ENCODE measurements around the gene RBM11.

GRCh38 chr21:14259747-14260146, 43.8 kb downstream of the RBM11 start:
- no peak for TF ChIP-seq POLR2A (IDR thresholded peaks at IDR 0.05; ENCODE audit: low read length)
- TF ChIP-seq GATA1 (IDR thresholded peaks at IDR 0.05; ENCODE audit: low read depth, low read length), result no peak

Data from erythroblast (primary cell).